ENCODE data around the gene ARID5B.

Gene ARID5B

GRCh38 chr10:62088786-62089185 is 187.3 kb downstream of the ARID5B start:
- TF ChIP-seq TAF1 (IDR thresholded peaks at IDR 0.05; ENCODE audit: borderline replicate concordance, insufficient read depth, low read length) = no peak
- TF ChIP-seq REST (IDR thresholded peaks at IDR 0.05; ENCODE audit: insufficient read depth in 1 of 2, low read depth in 2 of 2, low read length in 2 of 2) = no peak
- no peak for TF ChIP-seq FOXP2 (optimal IDR thresholded peaks at IDR 0.05; ENCODE audit: borderline replicate concordance, extremely low read depth, extremely low read length, insufficient read depth)
- no peak for TF ChIP-seq POLR2AphosphoS5 (IDR thresholded peaks at IDR 0.05; ENCODE audit: low read depth, low read length)
- TF ChIP-seq SIN3A (IDR thresholded peaks at IDR 0.05; ENCODE audit: borderline replicate concordance, insufficient read depth, low read length) = no peak

- TF ChIP-seq TAF1 (IDR thresholded peaks at IDR 0.05; ENCODE audit: borderline replicate concordance, insufficient read depth, low read length) = no peak
- no peak for TF ChIP-seq REST (IDR thresholded peaks at IDR 0.05; ENCODE audit: insufficient read depth in 1 of 2, low read depth in 2 of 2, low read length in 2 of 2)
- TF ChIP-seq FOXP2 (optimal IDR thresholded peaks at IDR 0.05; ENCODE audit: borderline replicate concordance, extremely low read depth, extremely low read length, insufficient read depth) = no peak
- TF ChIP-seq POLR2AphosphoS5 (IDR thresholded peaks at IDR 0.05; ENCODE audit: low read depth, low read length) = no peak
- no peak for TF ChIP-seq SIN3A (IDR thresholded peaks at IDR 0.05; ENCODE audit: borderline replicate concordance, insufficient read depth, low read length)
Observed at GRCh38 chr10:62092301-62093030, 191.0 kb downstream of the ARID5B start.

GRCh38 chr10:62093863-62094291 is 192.4 kb downstream of the ARID5B start:
- TF ChIP-seq TAF1 (IDR thresholded peaks at IDR 0.05; ENCODE audit: borderline replicate concordance, insufficient read depth, low read length) = no peak
- TF ChIP-seq REST (IDR thresholded peaks at IDR 0.05; ENCODE audit: insufficient read depth in 1 of 2, low read depth in 2 of 2, low read length in 2 of 2) = no peak
- no peak for TF ChIP-seq SIN3A (IDR thresholded peaks at IDR 0.05; ENCODE audit: borderline replicate concordance, insufficient read depth, low read length)
- no peak for TF ChIP-seq POLR2AphosphoS5 (IDR thresholded peaks at IDR 0.05; ENCODE audit: low read depth, low read length)
- no peak for TF ChIP-seq FOXP2 (optimal IDR thresholded peaks at IDR 0.05; ENCODE audit: borderline replicate concordance, extremely low read depth, extremely low read length, insufficient read depth)

GRCh38 chr10:62095181-62096122 is 194.0 kb downstream of the ARID5B start:
- TF ChIP-seq TAF1 (IDR thresholded peaks at IDR 0.05; ENCODE audit: borderline replicate concordance, insufficient read depth, low read length) (no peak), POLR2AphosphoS5 (IDR thresholded peaks at IDR 0.05; ENCODE audit: low read depth, low read length) (no peak), FOXP2 (optimal IDR thresholded peaks at IDR 0.05; ENCODE audit: borderline replicate concordance, extremely low read depth, extremely low read length, insufficient read depth) (no peak), SIN3A (IDR thresholded peaks at IDR 0.05; ENCODE audit: borderline replicate concordance, insufficient read depth, low read length) (no peak), REST (IDR thresholded peaks at IDR 0.05; ENCODE audit: insufficient read depth in 1 of 2, low read depth in 2 of 2, low read length in 2 of 2) (no peak)

Data from PFSK-1 (cell line).